Tibial artery (tissue), 4 donors: ENCODE data around the gene USH1C.

Source experiments
- DNase-seq, 2 donors: peaks; one replicate each; pipeline ENCODE4 v3.0.0-alpha.2; 2019
- H3K27ac ChIP-seq, 2 donors: fragments of 200-600 bp; sonication (generic) in 1 of 2; 1 replicate in 1 of 2; 2 replicates in 1 of 2; pipeline ENCODE4 v1.5.1; 2018 to 2019; ENCODE audit warnings: mild to moderate bottlenecking in 1 of 2
- H3K27me3 ChIP-seq, 2 donors: fragments of 200-600 bp; sonication (generic) in 1 of 2; one replicate each; pipeline versions ENCODE4 v1.5.1 to v1.6.0; 2016 to 2019
- H3K36me3 ChIP-seq, 3 donors: fragments of 200-600 bp; sonication (generic) in 2 of 3; one replicate each; pipeline ENCODE4 v1.5.1; 2016 to 2019; ENCODE audit warnings: mild to moderate bottlenecking in 2 of 3
- H3K4me1 ChIP-seq, 4 donors: fragments of 200-600 bp; sonication (generic) in 2 of 4; 1 replicate in 3 of 4; 2 replicates in 1 of 4; pipeline ENCODE4 v1.5.1; 2016 to 2019
- H3K4me3 ChIP-seq, 2 donors: fragments of 200-600 bp; sonication (generic) in 1 of 2; 1 replicate in 1 of 2; 2 replicates in 1 of 2; pipeline ENCODE4 v1.5.1; 2018 to 2019; ENCODE audit warnings: mild to moderate bottlenecking in 2 of 2
- H3K9me3 ChIP-seq, 3 donors: fragments of 200-600 bp; sonication (generic) in 1 of 3; one replicate each; pipeline ENCODE4 v1.5.1; 2016 to 2019
- CTCF ChIP-seq, 2 experiments: fragments of 200-600 bp in 1 of 2; fragments of 450-650 bp in 1 of 2; IDR thresholded peaks; one replicate each; pipeline ENCODE4 v1.5.1; 2017 to 2019; ENCODE audit warnings: antibody characterized with exemption in 2 of 2, mild to moderate bottlenecking in 1 of 2, moderate library complexity in 1 of 2
- intact Hi-C: fragments of 100-400 bp; cut with DNase I; formaldehyde crosslinking; loops from one replicate; pipeline ENCODE4 v1.15.0; 2023; ENCODE audit warnings: low total_unique reads

Gene USH1C

GRCh38 chr11:17532784-17533183 is 11.4 kb downstream of the USH1C start:
- Histone ChIP-seq H3K36me3 (no peaks in the 10 kb centered on the region), H3K4me1 (no peaks in the 10 kb centered on the region), H3K4me3 (no peak overlapping the region), H3K27ac (no peak overlapping the region), H3K9me3 (no peaks in the 10 kb centered on the region), H3K27me3 (peaks cover 0 to 30% of the 10 kb centered on the region in 2 donors)
- DNase-seq = no peak
- no peak for TF ChIP-seq CTCF (IDR thresholded peaks at IDR 0.05)
- intact Hi-C loops = no loop called here

GRCh38 chr11:17531636-17532113 is 12.5 kb downstream of the USH1C start:
- peaks cover 0 to 31% of the 10 kb centered on the region in 2 donors for H3K27me3 ChIP-seq
- intact Hi-C loops = no loop called here
- H3K9me3 ChIP-seq = no peaks in the 10 kb centered on the region
- no peak for TF ChIP-seq CTCF (IDR thresholded peaks at IDR 0.05)
- no peak overlapping the region for H3K4me3 ChIP-seq
- H3K36me3 ChIP-seq = no peaks in the 10 kb centered on the region
- no peak overlapping the region for H3K27ac ChIP-seq
- no peaks in the 10 kb centered on the region for H3K4me1 ChIP-seq
- no peak for DNase-seq

GRCh38 chr11:17531071-17531600 is 13.1 kb downstream of the USH1C start:
- H3K9me3 ChIP-seq = no peaks in the 10 kb centered on the region
- DNase-seq = no peak
- H3K27ac ChIP-seq = no peak overlapping the region
- H3K4me3 ChIP-seq = no peak overlapping the region
- H3K27me3 ChIP-seq = peaks cover 0 to 35% of the 10 kb centered on the region in 2 donors
- H3K36me3 ChIP-seq = no peaks in the 10 kb centered on the region
- no peaks in the 10 kb centered on the region for H3K4me1 ChIP-seq
- intact Hi-C loops = no loop called here
- TF ChIP-seq CTCF (IDR thresholded peaks at IDR 0.05) = no peak

- no peaks in the 10 kb centered on the region for H3K36me3 ChIP-seq
- H3K9me3 ChIP-seq = no peaks in the 10 kb centered on the region
- no peak overlapping the region for H3K27ac ChIP-seq
- no peaks in the 10 kb centered on the region for H3K4me1 ChIP-seq
- H3K4me3 ChIP-seq = no peak overlapping the region
- TF ChIP-seq CTCF (IDR thresholded peaks at IDR 0.05) = no peak
- no peak for DNase-seq
- intact Hi-C loops = no loop called here
- H3K27me3 ChIP-seq = peaks cover 0 to 35% of the 10 kb centered on the region in 2 donors
Observed at GRCh38 chr11:17529844-17530185, 14.4 kb downstream of the USH1C start.

GRCh38 chr11:17528906-17529843 is 15.0 kb downstream of the USH1C start:
- no peaks in the 10 kb centered on the region for H3K36me3 ChIP-seq
- intact Hi-C loops = no loop called here
- no peaks in the 10 kb centered on the region for H3K4me1 ChIP-seq
- no peak overlapping the region for H3K4me3 ChIP-seq
- no peaks in the 10 kb centered on the region for H3K9me3 ChIP-seq
- no peak for TF ChIP-seq CTCF (IDR thresholded peaks at IDR 0.05)
- H3K27ac ChIP-seq = no peak overlapping the region
- DNase-seq = no peak
- H3K27me3 ChIP-seq = peaks cover 0 to 35% of the 10 kb centered on the region in 2 donors
